IPS-20b (cell line): ENCODE data around the gene CCDC116.
"Not testable (repeated sequence)": the region's sequence is repeated elsewhere in the genome, so short reads cannot be mapped to it uniquely, and the experiment has no call there.

Experiments
- H3K27ac ChIP-seq: one replicate; pipeline ENCODE4 v1.5.1; 2013; ENCODE audit warnings: low read length
- H3K27me3 ChIP-seq: 2 replicates; pipeline ENCODE4 v1.6.1; 2013; ENCODE audit warnings: mild to moderate bottlenecking, low read length, inconsistent platforms; ENCODE audit not compliant: insufficient read depth
- H3K36me3 ChIP-seq: 2 replicates; pipeline ENCODE4 v1.6.1; 2013; ENCODE audit warnings: low read depth, mild to moderate bottlenecking, inconsistent platforms, low read length, moderate library complexity; ENCODE audit not compliant: insufficient read depth
- H3K4me1 ChIP-seq: 2 replicates; pipeline ENCODE4 v1.6.1; 2013; ENCODE audit warnings: mild to moderate bottlenecking, control low read depth, inconsistent platforms, low read length, moderate library complexity; ENCODE audit not compliant: insufficient read depth
- H3K4me3 ChIP-seq: 2 replicates; pipeline ENCODE4 v1.5.1; 2013; ENCODE audit warnings: mild to moderate bottlenecking, low read length, inconsistent platforms
- H3K9ac ChIP-seq: 2 replicates; pipeline ENCODE4 v1.6.1; 2013; ENCODE audit warnings: low read depth, mild to moderate bottlenecking, inconsistent platforms, low read length, moderate library complexity
- H3K9me3 ChIP-seq: 2 replicates; pipeline ENCODE4 v1.6.1; 2013; ENCODE audit warnings: mild to moderate bottlenecking, low read depth, low read length, inconsistent platforms; ENCODE audit not compliant: insufficient read depth

Gene CCDC116

GRCh38 chr22:21665047-21665851 is 32.7 kb downstream of the CCDC116 start:
- Histone ChIP-seq H3K4me3 (peak overlapping the region; percentile 88; the same call in 1 of the 2 replicates), H3K4me1 (no peaks in the 10 kb centered on the region), H3K36me3 (peaks cover 3% of the 10 kb centered on the region; the same call in 1 of the 2 replicates), H3K9ac (peak overlapping the region; percentile 78; the same call in 1 of the 2 replicates), H3K9me3 (no peaks in the 10 kb centered on the region), H3K27me3 (peaks cover 15% of the 10 kb centered on the region; the same call in 1 of the 2 replicates), H3K27ac (no peak overlapping the region)

DNA sequence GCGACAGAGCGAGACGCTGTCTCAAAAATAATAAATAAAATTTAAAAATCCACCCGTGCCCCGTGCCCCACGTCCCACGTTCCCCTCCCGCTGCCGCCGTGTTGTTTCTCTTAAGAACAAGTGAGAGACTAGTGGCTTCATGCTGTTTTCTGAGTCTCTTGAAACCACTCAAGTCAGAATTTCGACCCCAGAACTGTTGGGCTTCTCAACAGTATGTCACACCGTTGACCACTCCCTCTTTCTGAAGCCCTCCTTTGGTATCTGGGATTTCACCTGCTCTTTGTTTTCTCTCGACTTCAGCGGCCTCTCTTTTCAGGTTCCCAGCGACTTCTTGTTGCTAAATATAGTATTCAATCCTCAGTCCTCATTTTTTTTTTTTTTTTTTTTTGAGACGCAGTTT is 34.2 kb downstream of the CCDC116 start:
- no peaks in the 10 kb centered on the region for H3K4me1 ChIP-seq
- H3K9ac ChIP-seq = no peak overlapping the region; the same call in 1 of the 2 replicates
- no peaks in the 10 kb centered on the region for H3K9me3 ChIP-seq
- H3K27me3 ChIP-seq = no peaks in the 10 kb centered on the region
- H3K4me3 ChIP-seq = peak overlapping the region; percentile 88
- no peak overlapping the region for H3K27ac ChIP-seq
- H3K36me3 ChIP-seq = peaks cover 18% of the 10 kb centered on the region

- Histone ChIP-seq H3K9me3 (no peaks in the 10 kb centered on the region), H3K36me3 (peaks cover 38% of the 10 kb centered on the region), H3K27ac (no peak overlapping the region), H3K27me3 (no peaks in the 10 kb centered on the region), H3K4me3 (no peak overlapping the region), H3K9ac (no peak overlapping the region), H3K4me1 (no peaks in the 10 kb centered on the region)
Observed at GRCh38 chr22:21669026-21669425, 36.5 kb downstream of the CCDC116 start.

GRCh38 chr22:21672107-21672629 is 39.6 kb downstream of the CCDC116 start:
- Histone ChIP-seq H3K27me3 (no peaks in the 10 kb centered on the region), H3K27ac (no peak overlapping the region), H3K4me1 (no peaks in the 10 kb centered on the region), H3K9ac (no peak overlapping the region), H3K9me3 (no peaks in the 10 kb centered on the region), H3K36me3 (peaks cover 58% of the 10 kb centered on the region), H3K4me3 (no peak overlapping the region)

- Histone ChIP-seq H3K9ac (no peak overlapping the region; the same call in 1 of the 2 replicates), H3K27me3 (no peaks in the 10 kb centered on the region), H3K27ac (no peak overlapping the region), H3K4me1 (no peaks in the 10 kb centered on the region), H3K4me3 (no peak overlapping the region), H3K9me3 (no peaks in the 10 kb centered on the region), H3K36me3 (peaks cover 58% of the 10 kb centered on the region)
Observed at GRCh38 chr22:21673534-21674321, 41.2 kb downstream of the CCDC116 start.

GRCh38 chr22:21674638-21675245 is 42.2 kb downstream of the CCDC116 start:
- Histone ChIP-seq H3K36me3 (peaks cover 57% of the 10 kb centered on the region), H3K4me3 (no peak overlapping the region), H3K27ac (no peak overlapping the region), H3K4me1 (no peaks in the 10 kb centered on the region), H3K9me3 (no peaks in the 10 kb centered on the region), H3K9ac (no peak overlapping the region), H3K27me3 (no peaks in the 10 kb centered on the region)

DNA sequence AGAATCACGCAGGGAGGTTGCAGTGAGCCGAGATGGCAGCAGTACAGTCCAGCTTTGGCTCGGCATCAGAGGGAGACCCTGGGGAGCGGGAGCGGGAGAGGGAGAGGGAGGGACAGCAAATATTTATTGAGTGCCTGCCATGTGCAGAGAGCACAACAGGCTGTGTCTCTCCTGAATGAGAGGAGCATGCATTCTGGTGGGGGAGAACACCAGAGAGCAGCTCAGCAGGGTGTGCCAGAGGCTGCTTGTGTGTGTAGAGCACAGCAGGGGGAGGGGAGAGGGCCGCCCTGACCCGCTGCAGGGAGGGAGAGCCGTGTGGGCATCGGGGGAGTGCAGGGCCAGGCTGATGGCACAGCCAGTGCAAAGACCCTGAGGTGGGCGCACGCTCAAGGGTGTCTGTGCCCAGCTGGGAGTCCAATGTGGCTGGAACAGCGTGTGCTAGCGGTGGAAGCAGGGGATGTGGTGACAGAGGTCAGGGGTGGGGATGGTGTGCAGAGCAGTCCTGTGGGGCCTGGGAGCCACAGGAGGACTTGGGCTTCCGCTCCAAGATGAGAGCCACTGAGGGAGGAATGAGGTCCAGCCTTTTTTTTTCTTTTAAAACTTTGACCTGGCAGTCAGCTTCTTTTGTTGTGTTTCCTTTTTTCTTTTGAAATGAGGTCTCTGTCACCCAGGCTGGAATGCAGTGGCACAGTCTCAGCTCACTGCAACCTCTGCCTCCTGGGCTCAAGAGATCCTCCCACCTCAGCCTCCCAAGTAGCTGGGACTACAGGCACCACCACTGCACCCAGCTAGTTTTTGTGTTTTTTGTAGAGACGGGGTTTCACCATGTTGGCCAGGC is 45.3 kb downstream of the CCDC116 start:
- H3K36me3 ChIP-seq = peaks cover 37% of the 10 kb centered on the region
- no peak overlapping the region for H3K9ac ChIP-seq
- H3K27ac ChIP-seq = no peak overlapping the region

GRCh38 chr22:21678842-21679241 is 46.3 kb downstream of the CCDC116 start:
- H3K9ac ChIP-seq, H3K4me1 ChIP-seq, H3K27ac ChIP-seq, H3K9me3 ChIP-seq, H3K27me3 ChIP-seq, H3K4me3 ChIP-seq: not testable (repeated sequence)
- H3K36me3 ChIP-seq = peaks cover 27% of the 10 kb centered on the region

More for the DNA sequence above, 45.3 kb downstream of the CCDC116 start:
- Histone ChIP-seq H3K27me3 (no peaks in the 10 kb centered on the region), H3K4me1 (no peaks in the 10 kb centered on the region), H3K9me3 (no peaks in the 10 kb centered on the region), H3K4me3 (no peak overlapping the region)

DNA sequence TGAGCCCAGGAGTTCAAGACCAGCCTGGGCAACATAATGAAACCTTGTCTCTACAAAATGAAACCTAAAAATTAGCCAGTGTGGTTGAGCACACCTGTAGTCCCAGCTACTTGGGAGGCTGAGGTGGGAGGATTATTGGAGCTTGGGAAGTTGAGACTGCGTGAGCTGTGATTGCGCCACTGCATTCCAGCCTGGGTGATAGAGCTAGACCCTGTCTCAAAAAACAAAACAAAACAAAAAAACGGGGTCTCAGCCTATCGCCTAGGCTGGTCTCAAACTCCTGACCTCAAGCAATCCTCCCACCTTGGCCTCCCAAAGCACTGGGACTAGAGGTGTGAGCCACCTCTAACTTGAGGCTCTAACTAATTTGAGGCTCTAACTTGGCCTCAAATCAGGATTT is 46.8 kb downstream of the CCDC116 start:
- Histone ChIP-seq H3K36me3 (peaks cover 24% of the 10 kb centered on the region), H3K27ac (no peak overlapping the region), H3K9me3 (no peaks in the 10 kb centered on the region), H3K9ac (no peak overlapping the region), H3K4me1 (no peaks in the 10 kb centered on the region), H3K27me3 (no peaks in the 10 kb centered on the region), H3K4me3 (no peak overlapping the region)

DNA sequence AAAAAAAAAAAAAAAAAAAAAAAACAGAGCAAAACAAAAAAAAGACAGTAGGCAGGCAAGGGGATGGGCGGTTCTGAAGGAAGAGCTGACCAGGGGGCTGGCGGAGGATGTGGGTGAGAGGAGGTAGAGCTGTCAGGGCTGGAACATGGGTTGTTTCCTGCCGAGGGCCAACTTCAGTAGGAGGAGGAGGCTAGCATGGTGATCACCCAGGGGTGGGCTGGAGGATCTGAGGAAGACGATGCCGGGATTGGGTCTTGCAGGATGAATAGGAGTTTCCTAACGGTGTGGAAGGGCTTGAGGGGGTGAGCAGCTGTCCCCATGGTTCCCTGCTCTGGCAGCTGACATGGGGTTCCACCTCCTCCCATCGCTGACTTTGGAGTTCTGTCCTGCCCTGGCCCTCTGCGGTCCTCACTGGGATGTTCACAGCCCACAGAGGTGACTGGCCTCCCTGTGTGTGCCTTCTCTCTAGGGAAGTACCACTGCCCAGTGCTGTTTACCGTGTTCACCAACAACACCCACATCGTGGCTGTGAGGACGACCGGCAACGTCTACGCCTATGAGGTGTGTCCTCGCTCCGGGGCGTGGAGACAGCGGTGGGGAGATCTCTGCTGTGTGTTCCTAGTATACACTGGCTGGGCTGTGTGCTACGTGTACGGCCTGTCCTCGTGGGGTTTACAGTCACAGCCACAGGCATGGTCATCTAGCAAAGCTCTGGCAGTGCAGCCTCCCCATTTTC is 48.4 kb downstream of the CCDC116 start:
- no peaks in the 10 kb centered on the region for H3K27me3 ChIP-seq
- H3K36me3 ChIP-seq = peaks cover 15% of the 10 kb centered on the region
- no peak overlapping the region for H3K9ac ChIP-seq
- H3K4me1 ChIP-seq = no peaks in the 10 kb centered on the region
- H3K9me3 ChIP-seq = no peaks in the 10 kb centered on the region
- H3K27ac ChIP-seq = no peak overlapping the region
- H3K4me3 ChIP-seq = no peak overlapping the region
